Suppressor macrophage treated with lipopolysaccharide for 4 hours (primary cell): ENCODE results near the gene TAF10.

Experiments
- DNase-seq: peaks from one replicate; pipeline ENCODE4 v3.0.0-alpha.2; 2020

TAF10 gene

GRCh38 chr11:6607190-6607795 lies 4.7 kb downstream of the TAF10 start:
- DNase-seq = no peak

GRCh38 chr11:6606471-6607189 lies 5.4 kb downstream of the TAF10 start:
- DNase-seq = peak; percentile 74

- peak; percentile 47 for DNase-seq
Measured at GRCh38 chr11:6604790-6605189, 7.2 kb downstream of the TAF10 start.

- peak; percentile 38 for DNase-seq
Measured at GRCh38 chr11:6604081-6604626, 7.9 kb downstream of the TAF10 start.

GRCh38 chr11:6603287-6604080 lies 8.5 kb downstream of the TAF10 start, which contains the start of the genes ILK and RRP8:
Gene ILK (plus strand): TSS chr11:6603774. CDS start chr11:6604272, 498 bp downstream.
Gene RRP8 (minus strand): TSS chr11:6603616. CDS start chr11:6603502, 114 bp downstream.
- peak; percentile 96 for DNase-seq

GRCh38 chr11:6602096-6602940 lies 9.7 kb downstream of the TAF10 start:
- no peak for DNase-seq

GRCh38 chr11:6601041-6601461 lies 11.0 kb downstream of the TAF10 start:
- DNase-seq = no peak

GRCh38 chr11:6599881-6600390 lies 12.1 kb downstream of the TAF10 start:
- DNase-seq = no peak

- DNase-seq = no peak
Measured at GRCh38 chr11:6599449-6599848, 12.6 kb downstream of the TAF10 start.

- DNase-seq = no peak
Measured at GRCh38 chr11:6598555-6598954, 13.5 kb downstream of the TAF10 start.

- DNase-seq = no peak
Measured at GRCh38 chr11:6596239-6596877, 15.7 kb downstream of the TAF10 start.

GRCh38 chr11:6594142-6594768 lies 17.8 kb downstream of the TAF10 start:
- DNase-seq = no peak

GRCh38 chr11:6588018-6588417 lies 24.0 kb downstream of the TAF10 start:
- no peak for DNase-seq

GRCh38 chr11:6587360-6587953 lies 24.6 kb downstream of the TAF10 start:
- DNase-seq = no peak

GRCh38 chr11:6586434-6587359 lies 25.3 kb downstream of the TAF10 start:
- no peak for DNase-seq

- DNase-seq = no peak
Measured at GRCh38 chr11:6584528-6584927, 27.5 kb downstream of the TAF10 start.

- no peak for DNase-seq
Measured at GRCh38 chr11:6583584-6583983, 28.4 kb downstream of the TAF10 start.

GRCh38 chr11:6579681-6580080 lies 32.3 kb downstream of the TAF10 start:
- no peak for DNase-seq

GRCh38 chr11:6578134-6578533 lies 33.9 kb downstream of the TAF10 start:
- no peak for DNase-seq
